HG03060 (cell line): ENCODE measurements around the gene BCHE.

Experiments
- ATAC-seq: cut with Tn5 transposase; IDR thresholded peaks from one replicate; pipeline ENCODE4 v1.9.1; 2021; ENCODE audit warnings: low read depth, moderate number of reproducible peaks; ENCODE audit not compliant: unreplicated experiment

BCHE gene

DNA sequence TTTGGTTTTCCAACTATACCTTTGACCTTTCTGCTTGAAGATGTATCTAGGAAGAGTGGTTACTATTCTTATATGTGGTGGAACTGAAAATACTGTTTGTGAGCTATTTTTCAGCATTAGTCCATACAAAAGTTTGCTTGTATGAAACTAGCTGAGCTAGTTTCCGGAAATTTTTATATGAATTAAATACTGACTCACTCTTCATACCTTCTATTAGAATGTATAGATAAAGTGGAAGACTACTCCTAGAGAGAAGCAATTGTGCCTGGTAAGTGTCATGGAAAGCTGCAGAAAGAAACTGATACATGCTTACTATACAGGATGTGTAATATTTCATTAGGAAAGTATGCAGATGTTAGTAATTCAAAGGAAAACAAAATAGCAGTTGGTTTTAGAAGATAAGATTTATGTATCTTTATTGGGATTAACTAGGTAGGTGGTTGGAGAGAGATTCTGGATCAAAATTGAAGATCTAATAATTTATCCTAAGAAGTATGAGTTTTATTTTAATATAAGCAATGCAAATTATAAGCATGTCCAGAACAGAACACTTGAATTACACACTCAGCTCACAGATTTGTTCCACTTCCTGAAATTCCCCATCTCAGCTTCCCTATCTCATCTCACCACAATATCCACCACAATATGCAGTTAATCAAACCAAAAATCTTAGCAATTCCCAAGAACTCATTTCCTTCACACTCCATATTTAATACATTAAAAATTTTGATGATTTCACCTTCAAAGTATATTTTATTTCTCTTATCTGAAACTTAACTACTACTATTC, 82.8 kb downstream of the BCHE start:
- ATAC-seq = no peak

DNA sequence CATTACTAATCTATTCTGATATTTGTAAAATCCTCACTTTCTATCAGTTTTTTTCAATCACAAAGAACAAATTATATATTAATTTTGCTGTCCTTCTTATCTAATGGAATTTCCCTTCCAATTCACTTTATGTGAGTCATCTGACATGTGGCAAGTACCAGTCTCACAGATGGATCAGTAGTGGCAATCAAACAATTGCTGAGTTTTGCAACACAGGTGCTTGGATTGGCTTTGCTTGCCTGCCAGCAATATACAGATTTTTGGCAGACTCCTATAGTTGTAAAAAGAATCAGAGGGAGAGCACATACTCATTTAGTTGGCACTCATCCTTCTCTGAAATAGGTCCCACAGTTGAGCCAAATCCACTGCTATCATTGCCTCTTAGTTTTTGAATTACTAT, 83.7 kb downstream of the BCHE start:
- no peak for ATAC-seq

DNA sequence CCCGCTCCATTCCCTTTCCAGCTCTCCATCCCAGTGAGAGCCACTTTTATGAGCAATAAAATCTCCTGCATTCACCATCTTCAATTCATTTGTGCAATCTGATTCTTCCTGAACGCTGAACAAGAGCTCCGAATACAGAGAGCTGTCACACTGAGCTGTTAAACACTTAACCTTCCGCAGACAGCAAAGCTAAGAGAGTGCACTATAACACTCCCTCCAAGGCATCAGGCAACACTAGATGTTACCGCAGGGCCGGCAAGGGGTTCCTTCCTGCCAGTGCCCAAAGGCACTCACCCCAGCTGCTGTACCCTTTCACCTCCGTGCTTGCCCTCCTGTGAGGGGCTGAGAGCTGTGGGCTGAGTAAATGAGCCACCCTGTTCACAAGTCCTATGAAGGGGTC, 85.6 kb downstream of the BCHE start:
- no peak for ATAC-seq

DNA sequence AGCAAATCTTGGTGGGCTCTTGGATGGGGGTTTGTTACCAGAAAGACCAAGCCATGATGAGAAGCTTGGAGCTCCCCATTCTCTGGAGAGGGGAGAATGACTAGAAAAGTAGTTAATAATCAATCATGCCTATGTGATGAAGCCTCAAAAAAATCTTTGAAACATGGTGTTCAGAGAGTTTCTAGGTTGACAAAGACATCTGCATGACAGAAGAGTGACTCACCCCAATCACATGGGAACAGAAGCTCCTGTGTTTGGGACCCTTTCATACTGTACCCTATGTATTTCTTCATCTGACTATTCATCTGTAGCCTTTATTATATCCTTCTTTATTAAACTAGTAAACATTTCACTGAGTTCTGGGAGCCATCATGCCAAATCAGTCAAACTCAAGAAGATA, 87.4 kb downstream of the BCHE start:
- no peak for ATAC-seq

DNA sequence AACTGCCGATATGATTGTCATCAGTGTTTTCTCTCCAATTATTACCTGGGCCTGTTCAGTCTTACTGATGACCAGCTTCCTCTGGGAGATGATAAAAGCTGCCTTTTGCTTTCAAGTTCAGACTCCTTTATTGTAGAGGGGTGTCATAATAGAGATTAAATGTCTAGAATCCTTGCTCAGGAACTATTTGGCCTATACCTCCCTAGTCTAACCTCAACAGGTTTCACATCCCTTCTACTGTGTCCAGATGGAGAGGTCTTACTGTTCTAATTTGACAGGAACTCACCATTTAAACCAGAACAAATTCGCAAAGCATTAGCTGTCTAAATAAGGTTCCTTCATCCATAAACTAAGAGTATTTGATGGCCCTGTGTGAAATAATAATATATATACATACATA, 88.0 kb downstream of the BCHE start:
- no peak for ATAC-seq

DNA sequence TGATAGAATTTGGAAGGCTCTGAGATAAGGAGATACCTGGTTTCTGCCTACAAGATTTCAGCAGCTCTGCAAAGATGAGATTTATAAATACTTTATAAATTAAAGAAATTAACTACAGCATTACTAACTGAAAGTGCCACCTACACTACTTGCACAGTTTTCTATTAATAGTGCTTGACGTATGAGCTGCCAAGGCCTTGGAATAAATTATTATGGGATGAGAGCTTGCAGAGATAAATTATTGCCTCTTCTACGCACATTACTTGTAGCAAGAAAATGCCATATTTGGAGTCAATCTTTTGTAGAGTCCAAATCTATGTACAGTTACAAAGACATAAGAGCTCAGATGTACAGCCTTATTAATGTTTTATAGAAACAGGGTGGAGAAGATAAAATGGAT, 89.1 kb downstream of the BCHE start:
- ATAC-seq = no peak

DNA sequence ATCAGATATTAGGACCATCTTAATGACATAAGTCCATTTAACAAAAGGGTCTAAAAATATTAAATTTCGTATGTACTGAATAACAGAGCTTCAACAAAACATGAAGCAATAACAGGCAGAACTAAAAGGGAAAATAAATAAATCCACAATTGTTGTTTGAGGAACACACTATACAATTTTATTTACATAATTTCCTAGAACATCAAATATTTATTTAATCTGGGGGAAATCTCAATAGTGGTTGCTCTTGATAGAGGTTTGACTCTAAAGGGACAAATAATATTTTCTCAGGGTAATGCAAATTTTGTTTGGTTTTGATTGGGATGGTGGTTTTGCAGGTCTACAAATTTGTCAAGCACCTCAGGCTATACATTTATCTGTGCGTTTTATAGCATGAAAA, 90.3 kb downstream of the BCHE start:
- ATAC-seq = no peak

DNA sequence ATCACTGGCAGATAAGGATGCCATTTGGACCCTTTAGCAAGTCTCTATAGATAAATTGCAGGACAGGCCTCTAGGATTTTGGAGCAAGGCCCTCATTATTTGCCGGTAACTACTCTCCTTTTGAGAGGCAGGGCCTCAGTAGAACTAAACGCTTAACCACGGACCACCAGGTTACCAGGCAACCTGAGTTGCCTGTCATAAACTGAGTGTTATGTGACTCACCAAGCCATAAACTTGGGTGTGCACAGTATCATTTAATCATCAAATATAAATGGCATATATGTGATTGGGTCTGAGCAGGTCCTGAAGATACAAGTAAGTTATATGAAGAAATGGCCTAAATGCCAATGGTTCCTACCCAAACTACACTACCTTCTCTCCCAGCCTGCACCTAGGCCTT, 93.2 kb downstream of the BCHE start:
- no peak for ATAC-seq

DNA sequence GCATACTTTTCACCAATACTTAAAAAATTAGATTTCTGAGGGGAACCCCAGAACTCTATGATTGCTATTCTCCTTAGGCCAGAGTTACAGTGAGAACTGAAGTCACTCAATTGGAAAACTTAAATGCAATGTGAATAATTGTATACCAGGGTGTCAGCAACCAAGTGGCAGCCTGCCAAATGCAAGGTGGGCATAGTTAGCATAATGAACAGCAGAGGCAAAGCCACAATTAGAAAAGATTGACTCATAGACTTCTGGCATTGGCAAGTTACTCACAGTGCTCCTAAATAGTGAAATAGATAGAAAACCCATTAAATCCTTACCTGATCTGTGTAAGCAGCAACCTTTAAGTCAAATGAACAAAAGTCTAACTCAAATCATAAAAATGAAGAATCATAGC, 94.9 kb downstream of the BCHE start:
- no peak for ATAC-seq

DNA sequence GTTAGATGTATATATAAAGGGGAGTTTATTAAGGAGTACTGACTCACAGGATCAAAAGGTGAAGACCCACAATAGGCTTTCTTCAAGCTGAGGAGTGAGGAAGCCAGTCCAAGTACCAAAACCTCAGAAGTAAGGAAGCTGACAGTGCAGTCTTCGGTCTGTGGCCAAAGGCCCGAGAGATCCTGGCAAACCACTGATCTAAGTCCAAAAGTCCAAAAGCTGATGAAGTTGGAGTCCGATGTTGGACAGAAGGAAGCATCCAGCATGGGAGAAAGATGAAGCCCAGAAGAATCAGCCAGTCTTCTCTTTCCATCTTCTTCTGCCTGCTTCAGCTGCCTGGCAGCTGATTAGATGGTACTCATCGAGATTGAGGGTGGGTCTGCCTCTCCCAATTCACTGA, 107.5 kb downstream of the BCHE start:
- ATAC-seq = no peak

DNA sequence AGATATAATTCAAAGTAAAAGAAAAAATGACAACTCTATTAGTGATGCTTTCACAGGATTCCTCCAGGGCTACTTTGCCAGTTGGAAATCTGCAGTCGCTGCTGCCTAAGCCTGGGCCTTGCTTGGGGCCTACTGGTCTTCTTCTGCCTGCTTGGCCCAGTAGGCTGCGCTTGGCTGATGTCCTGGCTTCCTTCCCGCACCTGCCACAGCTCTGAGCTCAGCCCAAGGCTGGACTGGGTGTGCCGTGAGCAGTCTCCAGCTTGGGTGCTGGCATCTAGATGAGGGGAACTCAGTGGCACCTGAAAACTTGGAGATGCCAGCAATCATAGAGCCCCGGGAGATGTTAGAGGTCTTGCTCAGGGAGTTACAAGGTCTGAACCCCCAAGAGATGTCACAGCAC, 108.3 kb downstream of the BCHE start:
- no peak for ATAC-seq

DNA sequence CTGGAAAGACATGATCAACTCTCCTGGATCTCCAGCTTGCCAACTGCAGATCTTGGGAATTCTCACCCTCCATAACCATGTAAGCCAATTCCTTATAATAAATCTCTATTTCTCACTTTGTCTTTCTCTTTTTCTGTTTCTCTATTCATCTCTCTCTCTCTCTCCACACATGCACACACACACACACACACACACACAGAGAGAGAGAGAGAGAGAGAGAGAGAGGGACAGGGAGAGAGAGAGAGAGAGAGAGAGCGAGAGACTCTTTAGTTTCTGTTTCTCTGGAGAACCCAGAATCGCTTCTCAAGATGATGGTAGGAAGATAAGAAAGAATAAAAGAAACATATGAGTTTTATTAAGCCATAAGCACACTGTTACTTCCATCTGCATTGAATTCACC, 111.9 kb downstream of the BCHE start:
- no peak for ATAC-seq
